HG02642 (cell line): ENCODE measurements around the gene ZNF423.
"Not testable (repeated sequence)": the region's sequence is repeated elsewhere in the genome, so short reads cannot be mapped to it uniquely, and the experiment has no call there.

ENCODE experiments used
- ATAC-seq: cut with Tn5 transposase; IDR thresholded peaks from one replicate; pipeline ENCODE4 v1.9.1; 2021; ENCODE audit warnings: mild to moderate bottlenecking; ENCODE audit not compliant: unreplicated experiment, poor library complexity

The ZNF423 gene

GRCh38 chr16:49677661-49678060 lies 178.3 kb downstream of the ZNF423 start:
- ATAC-seq, result not testable (repeated sequence)

- no peak for ATAC-seq
Measured at GRCh38 chr16:49675413-49675812, 180.5 kb downstream of the ZNF423 start.

GRCh38 chr16:49674990-49675389 lies 180.9 kb downstream of the ZNF423 start:
- no peak for ATAC-seq

- no peak for ATAC-seq
Measured at GRCh38 chr16:49674351-49674851, 181.5 kb downstream of the ZNF423 start.

- ATAC-seq, result no peak
Measured at GRCh38 chr16:49673442-49673841, 182.5 kb downstream of the ZNF423 start.

DNA sequence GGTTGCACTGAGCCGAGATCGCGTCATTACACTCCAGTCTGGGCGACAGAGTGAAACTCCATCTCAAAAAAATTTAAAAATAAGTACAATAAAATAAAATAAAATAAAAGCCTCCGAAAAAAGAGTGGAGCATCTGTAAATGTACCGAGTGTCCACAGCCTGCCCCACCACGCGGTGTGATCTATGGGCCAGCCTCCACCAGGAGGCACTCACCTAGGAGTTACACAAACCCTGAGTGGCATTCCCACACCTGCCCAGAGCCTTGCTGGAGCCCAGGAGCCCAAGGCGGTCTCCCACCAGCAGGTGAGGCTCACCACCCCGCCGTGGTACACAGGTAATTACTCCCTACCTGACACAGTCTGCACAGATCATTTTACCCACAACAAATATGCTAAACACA lies 183.2 kb downstream of the ZNF423 start:
- ATAC-seq, result no peak

DNA sequence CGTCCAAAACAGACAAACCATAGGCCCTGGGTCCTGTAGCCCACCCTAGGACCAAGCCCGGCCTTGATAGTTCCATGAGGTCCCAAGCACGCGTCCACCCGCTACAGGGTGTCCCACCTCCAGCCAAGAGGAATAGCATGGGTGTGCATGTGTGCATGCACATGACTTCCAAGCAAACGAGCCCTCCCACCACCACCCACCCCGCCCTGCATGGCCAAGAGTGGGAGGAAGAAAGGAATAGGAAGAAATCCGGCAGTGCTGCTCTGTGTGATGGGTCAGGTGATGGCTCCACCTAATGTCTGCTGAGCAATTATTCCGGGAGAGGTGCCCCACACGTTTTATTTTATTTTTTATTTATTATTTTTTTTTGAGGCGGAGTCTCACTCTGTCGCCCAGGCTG lies 184.6 kb downstream of the ZNF423 start:
- no peak for ATAC-seq

GRCh38 chr16:49670627-49671026 lies 185.3 kb downstream of the ZNF423 start:
- no peak for ATAC-seq

DNA sequence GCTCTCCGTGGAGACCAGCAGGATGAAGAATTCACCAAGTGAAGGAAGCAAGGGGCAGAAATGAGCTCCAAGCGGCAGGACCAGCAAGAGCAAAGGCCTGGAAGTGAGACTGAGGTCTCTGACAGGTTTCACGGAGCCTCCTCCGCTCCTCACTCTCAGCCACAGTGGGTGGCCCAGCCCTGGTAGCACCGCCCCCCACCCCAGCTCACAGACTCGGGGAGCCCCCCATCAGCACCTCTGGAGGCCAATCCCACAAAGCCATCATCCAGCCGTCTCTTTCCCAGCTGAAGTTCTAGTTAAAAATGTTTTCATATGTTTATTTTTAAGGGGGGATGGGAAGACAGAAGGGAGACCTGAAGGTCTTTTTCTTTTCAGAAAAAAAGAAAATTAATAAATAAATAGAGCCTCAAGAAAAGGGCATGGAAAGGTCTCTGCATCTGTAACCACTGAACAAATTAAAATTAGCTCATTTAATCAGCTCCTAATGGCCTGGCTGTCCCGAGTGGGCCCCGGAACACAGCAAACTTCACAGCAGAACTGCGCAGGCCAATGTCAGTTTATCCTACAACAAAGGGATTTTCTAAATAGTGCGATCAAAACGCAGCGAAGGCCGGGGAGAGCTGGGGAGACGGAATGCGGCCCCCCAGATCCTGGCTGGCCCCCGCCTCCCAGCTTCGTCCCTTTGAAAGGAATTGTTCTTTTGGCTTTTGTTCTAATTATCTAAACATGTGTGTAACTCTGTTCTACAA lies 190.3 kb downstream of the ZNF423 start:
- no peak for ATAC-seq

DNA sequence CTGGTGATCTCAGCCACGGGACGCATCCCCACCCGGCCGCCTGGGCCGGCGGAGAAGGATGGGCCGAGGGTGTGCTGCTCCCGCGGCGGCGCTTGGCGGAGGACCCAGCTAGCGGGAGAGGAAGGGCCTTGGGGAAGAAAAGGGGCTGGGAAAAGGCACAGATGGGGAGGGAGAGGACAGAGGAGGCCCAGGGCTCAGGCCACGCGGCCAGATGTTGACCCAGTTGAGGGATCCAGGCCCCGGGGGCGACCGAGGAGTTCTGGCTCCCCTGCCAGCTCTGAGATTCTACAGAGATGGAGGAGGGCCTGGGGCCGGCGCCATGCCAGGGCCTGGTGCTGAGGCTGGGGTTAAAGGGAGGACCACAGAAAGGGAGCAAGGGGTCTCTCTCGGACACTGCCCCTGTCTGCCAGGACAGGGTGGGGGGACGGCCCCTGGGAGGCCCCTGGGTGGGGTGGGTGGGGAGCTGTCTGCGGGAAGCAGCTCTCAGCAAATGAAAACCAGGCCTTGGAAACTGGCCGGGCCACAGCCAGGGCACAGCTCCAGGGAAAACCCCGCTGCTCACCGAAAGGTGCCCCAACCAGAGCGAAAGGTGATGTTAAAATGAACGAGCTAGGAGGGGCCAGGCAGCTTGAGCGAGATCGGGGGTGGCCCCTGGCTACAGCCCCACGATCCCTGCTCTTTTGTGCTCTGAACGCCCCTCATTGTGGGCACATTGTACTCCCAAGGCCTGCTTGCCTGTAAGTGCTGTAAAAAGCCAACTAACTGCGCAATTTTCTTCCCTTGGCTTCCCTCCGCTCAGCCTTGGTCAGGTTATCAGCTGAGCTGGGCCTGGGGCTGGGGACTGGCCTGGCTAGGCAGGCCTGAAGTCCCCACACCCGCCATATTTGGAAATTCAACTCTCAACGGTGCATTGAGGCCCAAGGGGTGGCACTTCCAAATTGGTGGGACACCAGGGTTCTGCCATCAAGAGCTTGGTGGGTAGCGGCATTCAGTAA lies 191.4 kb downstream of the ZNF423 start:
- no peak for ATAC-seq

DNA sequence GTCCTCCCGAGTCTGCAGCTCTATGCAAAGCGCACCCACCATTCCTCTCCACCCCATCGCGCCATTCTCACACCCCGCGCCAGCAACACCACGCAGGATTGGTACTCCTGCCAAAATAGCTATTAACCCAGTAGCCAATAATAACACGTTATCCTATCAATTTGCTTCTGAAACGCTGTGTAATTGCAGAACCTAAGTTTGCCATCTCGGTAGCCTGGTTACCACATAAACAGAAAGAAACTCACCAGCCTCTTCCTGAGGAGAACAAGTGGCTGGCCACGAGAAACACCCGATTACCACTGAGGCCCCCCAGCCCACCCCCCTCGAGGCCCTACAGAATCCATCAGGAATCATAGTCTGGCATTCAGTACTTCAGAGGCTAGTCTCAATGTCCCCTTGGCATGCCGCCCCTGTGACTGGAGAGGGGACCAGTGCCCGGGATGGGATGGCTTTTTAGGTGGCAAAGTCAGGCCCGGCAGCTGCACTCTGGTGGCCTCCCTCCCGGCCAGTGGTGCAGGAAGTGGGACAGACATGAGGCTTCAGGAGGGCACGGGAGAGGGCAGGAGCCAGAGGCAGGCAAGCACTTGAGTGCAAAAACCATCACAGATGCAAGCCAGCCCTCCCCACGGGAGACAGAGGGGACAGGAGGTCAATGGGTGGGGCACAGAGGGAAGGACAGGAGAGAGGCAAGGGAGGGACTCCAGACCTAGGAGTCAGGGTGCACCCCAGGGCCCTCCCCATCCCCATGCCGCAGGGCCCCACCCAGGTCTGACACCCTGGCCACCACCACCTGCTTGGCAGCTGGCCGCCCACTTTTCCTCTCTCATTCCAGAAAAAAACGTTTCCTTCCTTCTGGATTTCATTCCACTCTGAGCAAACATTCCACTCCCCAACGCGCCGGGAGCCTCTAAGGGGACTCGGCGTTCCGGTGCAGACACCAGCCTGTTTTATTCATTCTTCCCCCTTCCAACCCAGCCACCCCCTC lies 192.5 kb downstream of the ZNF423 start:
- ATAC-seq, result no peak

DNA sequence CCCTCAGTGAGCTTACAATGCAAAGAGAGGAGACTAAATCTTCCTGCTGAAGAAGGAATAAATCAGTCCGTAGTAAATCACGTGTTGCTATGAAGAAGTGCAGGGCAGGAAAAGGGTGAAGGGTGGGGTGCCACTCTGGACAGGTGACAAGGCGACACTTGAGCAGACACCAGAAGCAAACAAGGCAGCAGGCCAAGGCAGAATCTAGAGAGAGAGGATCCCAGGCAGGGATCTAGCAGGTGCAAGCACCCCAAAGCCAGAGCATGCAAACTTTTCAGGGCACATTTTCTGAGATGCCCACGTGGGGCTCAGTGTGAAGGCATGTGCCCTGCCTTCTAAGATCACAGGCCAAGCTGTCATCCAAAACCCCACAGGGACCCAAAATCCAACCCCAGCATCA lies 193.3 kb downstream of the ZNF423 start:
- ATAC-seq, result no peak

DNA sequence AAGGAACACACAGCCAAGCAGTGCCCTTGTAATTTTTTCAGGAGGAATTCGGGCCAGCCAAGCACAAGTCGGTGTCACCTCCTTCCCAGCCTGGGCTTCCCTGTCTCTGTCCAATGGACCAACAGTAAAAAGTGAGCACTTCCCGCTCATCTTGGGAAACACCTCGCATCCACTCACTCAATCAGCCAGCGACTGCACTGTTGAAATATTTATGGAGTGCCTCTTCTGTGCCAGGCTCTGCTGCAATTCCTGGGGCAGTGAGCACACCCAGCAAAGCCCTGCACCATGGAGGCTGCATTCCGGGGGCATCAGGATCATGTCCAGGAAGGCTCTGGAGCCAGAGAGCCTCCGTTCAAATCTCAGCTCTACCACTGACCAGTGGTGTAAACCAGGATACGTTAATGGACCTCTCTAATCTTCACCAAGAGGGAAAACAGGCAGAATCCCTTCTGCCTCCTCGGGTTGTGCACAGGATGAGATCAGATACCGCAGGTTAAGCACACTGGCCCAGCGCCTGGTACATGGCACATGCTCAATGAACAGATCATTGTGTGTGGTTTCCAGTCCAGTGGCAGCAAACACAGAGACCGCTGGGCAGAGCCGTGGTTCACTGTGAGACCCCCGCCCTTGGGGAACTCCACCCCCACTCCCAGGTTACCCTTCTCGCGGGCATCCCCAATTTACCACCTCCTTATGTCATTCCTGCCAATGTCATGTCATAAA lies 194.3 kb downstream of the ZNF423 start:
- ATAC-seq, result no peak

DNA sequence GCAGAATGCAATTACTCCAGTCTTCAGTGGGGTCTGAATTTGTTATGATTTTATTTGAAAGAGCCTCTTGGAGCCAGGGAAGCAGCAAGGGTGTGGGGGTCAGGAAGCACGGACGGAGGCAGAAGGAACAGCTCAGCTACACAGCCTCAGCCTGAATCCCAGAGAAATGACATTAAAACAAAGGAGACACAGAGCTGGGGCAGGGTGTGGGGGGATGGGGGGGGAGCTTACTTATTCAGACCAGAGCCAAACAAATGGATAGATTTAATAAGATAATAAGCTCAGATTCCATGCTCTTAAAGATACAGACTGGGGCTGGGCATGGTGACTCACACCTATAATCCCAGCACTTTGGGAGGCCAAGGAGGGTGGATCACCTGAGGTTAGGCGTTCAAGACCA lies 195.3 kb downstream of the ZNF423 start:
- no peak for ATAC-seq

DNA sequence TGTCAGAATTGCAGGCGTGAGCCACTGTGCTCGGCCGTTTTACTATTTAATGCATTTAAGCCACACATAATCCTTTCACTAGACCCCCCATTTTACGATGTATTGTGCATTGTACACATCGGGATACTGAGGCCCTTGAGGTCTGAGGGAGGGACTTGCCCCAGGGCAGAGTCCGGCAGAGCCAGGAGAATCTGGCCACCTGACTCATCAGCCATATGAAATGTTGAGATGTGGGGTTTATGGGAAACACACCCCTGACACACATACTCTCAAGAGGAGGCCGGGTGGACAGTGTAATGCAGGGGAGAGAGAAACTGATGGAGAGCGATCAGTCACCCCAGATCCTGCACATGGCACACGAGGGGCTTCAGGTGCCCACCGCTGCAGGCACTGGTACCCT lies 196.6 kb downstream of the ZNF423 start:
- ATAC-seq, result no peak

- ATAC-seq, result no peak
Measured at GRCh38 chr16:49658531-49658930, 197.4 kb downstream of the ZNF423 start.

DNA sequence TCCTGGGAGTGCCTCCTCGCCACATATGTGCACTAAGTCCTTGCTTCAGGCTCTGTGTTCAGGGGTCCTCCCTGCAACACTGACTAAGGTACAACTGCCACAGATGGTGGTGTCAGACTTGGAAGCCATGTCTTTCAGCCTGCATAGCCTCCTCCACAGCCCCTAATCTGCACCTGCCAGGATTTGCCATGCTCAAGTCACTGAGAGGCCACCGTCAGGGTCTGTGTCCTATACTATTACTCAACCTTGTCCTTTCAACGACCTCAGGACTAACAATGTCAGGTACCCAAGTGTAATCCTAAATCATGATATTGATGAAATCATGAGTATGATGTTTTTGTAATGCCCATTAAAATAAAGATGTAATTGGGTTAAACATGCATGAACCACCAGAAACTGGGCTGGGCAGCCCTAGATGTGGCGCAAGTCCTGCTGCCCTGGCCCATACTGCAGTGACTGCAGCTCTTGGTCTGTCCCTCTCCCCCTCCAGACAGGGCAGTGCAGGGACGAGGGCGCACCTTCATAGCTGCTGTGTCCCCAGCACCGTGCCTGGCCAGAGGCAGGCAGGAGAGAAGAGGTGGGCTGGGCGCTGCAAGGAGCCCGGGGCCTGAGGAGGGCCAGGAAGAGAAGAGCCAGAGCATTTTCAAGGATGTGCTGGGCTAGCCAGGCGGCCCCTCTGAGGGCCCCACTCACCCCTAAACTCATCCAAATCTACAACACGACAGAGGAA lies 198.0 kb downstream of the ZNF423 start:
- no peak for ATAC-seq

- no peak for ATAC-seq
Measured at GRCh38 chr16:49654425-49654824, 201.5 kb downstream of the ZNF423 start.

- no peak for ATAC-seq
Measured at GRCh38 chr16:49653577-49653976, 202.3 kb downstream of the ZNF423 start.
